Transverse colon (tissue), 4 donors: ENCODE data around the gene PLEKHG4. TPM values are rescaled to one million over a fixed set of nuclear protein-coding genes. Genes with fewer than 3 reads are reported as not detected.

ENCODE experiments used
- DNase-seq: peaks from one replicate; pipeline ENCODE4 v3.0.0-alpha.2; 2019
- H3K27ac ChIP-seq, 4 donors: fragments of 200-600 bp; sonication (generic); 2 replicates each; pipeline ENCODE4 v1.5.1; 2016 to 2018; ENCODE audit warnings: inconsistent platforms in 4 of 4
- H3K27me3 ChIP-seq: fragments of 200-600 bp; sonication (generic); 2 replicates; pipeline ENCODE4 v1.5.1; 2017; ENCODE audit warnings: inconsistent platforms
- H3K36me3 ChIP-seq, 4 donors: fragments of 200-600 bp; sonication (generic); 2 replicates each; pipeline ENCODE4 v1.5.1; 2017 to 2019; ENCODE audit warnings: inconsistent platforms in 4 of 4
- H3K4me1 ChIP-seq, 4 donors: fragments of 200-600 bp; sonication (generic); 2 replicates each; pipeline ENCODE4 v1.5.1; 2017 to 2020; ENCODE audit warnings: inconsistent platforms in 4 of 4
- H3K4me3 ChIP-seq, 4 donors: fragments of 200-600 bp; sonication (generic); 1 replicate in 1 of 4; 2 replicates in 3 of 4; pipeline versions ENCODE4 v1.5.1 to v1.6.1; 2017 to 2019; ENCODE audit warnings: inconsistent platforms in 4 of 4
- H3K9me3 ChIP-seq, 2 donors: fragments of 200-600 bp; sonication (generic); 2 replicates each; pipeline ENCODE4 v1.5.1; 2017 to 2019; ENCODE audit warnings: inconsistent platforms in 2 of 2
- CTCF ChIP-seq, 5 experiments: fragments of 200-600 bp in 3 of 5; fragments of 450-650 bp in 2 of 5; sonication (generic) in 3 of 5; IDR thresholded peaks; 1 replicate in 2 of 5; 2 replicates in 3 of 5; pipeline ENCODE4 v1.5.1; 2016 to 2017; ENCODE audit warnings: antibody characterized with exemption in 5 of 5, inconsistent platforms in 3 of 5, mild to moderate bottlenecking in 2 of 5, moderate library complexity in 1 of 5
- EP300 ChIP-seq: sonication (generic); formaldehyde crosslinking; IDR thresholded peaks from one replicate; pipeline ENCODE4 v1.6.1; 2017; ENCODE audit warnings: antibody characterized with exemption, low read depth
- POLR2A ChIP-seq: fragments of 450-650 bp; IDR thresholded peaks from one replicate; pipeline ENCODE4 v1.6.1; 2016; ENCODE audit warnings: antibody characterized with exemption, mild to moderate bottlenecking, moderate library complexity
- POLR2AphosphoS5 ChIP-seq, 3 donors: sonication (generic); formaldehyde crosslinking; IDR thresholded peaks; one replicate each; pipeline ENCODE4 v1.6.1; 2016; ENCODE audit warnings: antibody characterized with exemption in 3 of 3
- WGBS, 2 donors: methylation state at CpG; one replicate each; pipeline ENCODE4 v1.1.5; 2018; ENCODE audit warnings: low coverage in 1 of 2; 5-methylcytosine and 5-hydroxymethylcytosine counted together
- in situ Hi-C, 4 donors: fragments of 200-750 bp; cut with MboI; loops; one replicate each; pipeline versions ENCODE4 v1.15.0 to v1.15.1; 2017; ENCODE audit warnings: low sequenced_read_pairs in 3 of 4, low pct_ligation_motif_present in 1 of 4, low pct_unique_long_range_greater_than_20kb in 1 of 4
- intact Hi-C: fragments of 100-400 bp; cut with DNase I; formaldehyde crosslinking; loops from one replicate; pipeline ENCODE4 v1.15.1; 2023; ENCODE audit warnings: low total_unique reads
- total RNA-seq, 4 donors: library from RNA; depleted of rRNA; stranded (reverse); fragments of >200 nt; gene quantifications; one replicate each; pipeline ENCODE4 v1.1.0, GENCODE V29; 2016

Gene PLEKHG4
- total RNA-seq, 4 donors from 2014 or later, result 0.80 to 12.2 (median 8.7) TPM

GRCh38 chr16:67255553-67256221, 23.6 kb upstream of the PLEKHG4 start:
- Histone ChIP-seq H3K9me3 (no peaks in the 10 kb centered on the region), H3K27ac (no peak overlapping the region), H3K4me3 (no peak overlapping the region), H3K4me1 (no peaks in the 10 kb centered on the region), H3K36me3 (no peaks in the 10 kb centered on the region), H3K27me3 (peaks cover 5% of the 10 kb centered on the region)
- DNase-seq, result no peak
- intact Hi-C loops, result no loop called here
- in situ Hi-C loops, result no loop called here
- WGBS, 2 donors, result 96% methylated on average over 17 of the region's 17 CpGs; no CpG with 5 or more reads in 1 of the 2 donors
- TF ChIP-seq POLR2AphosphoS5 (IDR thresholded peaks at IDR 0.05), result no peak
- TF ChIP-seq EP300, result no peak
- no peak for TF ChIP-seq CTCF (IDR thresholded peaks at IDR 0.05)
- no peak for TF ChIP-seq POLR2A

- no peaks in the 10 kb centered on the region for H3K4me1 ChIP-seq
- intact Hi-C loops, result no loop called here
- WGBS, 2 donors, result 93 to 96% methylated on average over 3 to 11 of the region's 11 CpGs
- no peak for TF ChIP-seq EP300
- TF ChIP-seq POLR2A, result no peak
- no peak for TF ChIP-seq CTCF (IDR thresholded peaks at IDR 0.05)
- no peak for TF ChIP-seq POLR2AphosphoS5 (IDR thresholded peaks at IDR 0.05)
- no peaks in the 10 kb centered on the region for H3K9me3 ChIP-seq
- no peak overlapping the region for H3K4me3 ChIP-seq
- in situ Hi-C loops, result no loop called here
- no peak for DNase-seq
- no peaks in the 10 kb centered on the region for H3K27me3 ChIP-seq
- H3K27ac ChIP-seq, result no peak overlapping the region
- no peaks in the 10 kb centered on the region for H3K36me3 ChIP-seq
These were observed 22.6 kb upstream of the PLEKHG4 start for GRCh38 chr16:67256701-67257230.

GRCh38 chr16:67257486-67258160, 21.7 kb upstream of the PLEKHG4 start:
- Histone ChIP-seq H3K36me3 (no peaks in the 10 kb centered on the region), H3K4me1 (no peaks in the 10 kb centered on the region), H3K9me3 (no peaks in the 10 kb centered on the region), H3K4me3 (no peak overlapping the region), H3K27ac (no peak overlapping the region), H3K27me3 (no peaks in the 10 kb centered on the region)
- in situ Hi-C loops (no loop called here), intact Hi-C loops (no loop called here)
- DNase-seq, result no peak
- TF ChIP-seq POLR2AphosphoS5 (IDR thresholded peaks at IDR 0.05) (no peak), EP300 (no peak), POLR2A (no peak), CTCF (IDR thresholded peaks at IDR 0.05) (no peak)
- 73 to 88% methylated on average over 2 to 4 of the region's 4 CpGs for WGBS, 2 donors

- TF ChIP-seq EP300, result no peak
- TF ChIP-seq POLR2AphosphoS5 (IDR thresholded peaks at IDR 0.05), result no peak
- no peak for TF ChIP-seq POLR2A
- no peak for TF ChIP-seq CTCF (IDR thresholded peaks at IDR 0.05)
- Histone ChIP-seq H3K36me3 (no peaks in the 10 kb centered on the region), H3K4me1 (no peaks in the 10 kb centered on the region), H3K9me3 (no peaks in the 10 kb centered on the region), H3K4me3 (no peak overlapping the region), H3K27ac (no peak overlapping the region), H3K27me3 (no peaks in the 10 kb centered on the region)
- WGBS, 2 donors, result 86% methylated on average over 11 of the region's 11 CpGs; no CpG with 5 or more reads in 1 of the 2 donors
- in situ Hi-C loops, result no loop called here
- DNase-seq, result no peak
- intact Hi-C loops, result no loop called here
These were observed 21.0 kb upstream of the PLEKHG4 start for GRCh38 chr16:67258161-67258835.
